Measurements from ENCODE around the gene GAS2L1. TPM values are rescaled to one million over a fixed set of nuclear protein-coding genes. Genes with fewer than 3 reads are reported as not detected.

The GAS2L1 gene
- total RNA-seq: 31.8 TPM

DNA sequence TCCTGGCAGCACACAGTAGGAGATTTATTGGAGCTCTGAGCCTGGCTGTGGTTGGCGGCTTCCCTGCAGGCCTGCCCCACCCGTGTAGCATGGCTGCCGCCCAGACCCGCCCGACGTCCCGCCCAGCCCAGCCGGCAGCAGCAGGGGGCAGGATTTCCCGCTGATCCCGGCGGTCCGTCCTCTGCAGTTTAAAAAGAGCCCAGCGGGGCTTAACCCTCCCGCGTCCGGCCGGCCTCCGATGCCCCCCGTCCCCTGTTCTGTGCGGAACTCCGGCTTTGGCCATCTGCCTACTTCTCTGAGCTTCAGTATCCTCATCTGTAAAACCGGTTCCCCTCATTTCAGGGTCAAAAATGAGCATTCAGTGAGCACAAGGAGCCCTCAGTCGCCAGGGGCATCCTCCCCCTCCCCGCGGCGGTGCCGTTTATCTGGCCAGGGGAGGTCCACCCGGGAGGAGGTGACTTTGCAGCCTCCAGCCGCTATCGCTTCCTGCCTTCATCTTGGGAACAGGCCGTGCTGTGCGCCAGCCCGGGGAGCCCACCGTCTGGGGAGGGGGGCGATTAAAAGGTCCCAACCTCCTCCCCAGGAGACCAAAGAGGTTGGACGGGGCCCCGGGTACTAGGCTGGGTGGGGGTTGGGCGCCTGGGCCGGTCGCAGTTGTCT is at the start of gene GAS2L1:
Gene GAS2L1 (plus strand): TSS at position 476 of the 660 bp plus-strand sequence. CDS start 1,456 bp downstream, outside the sequence.
- DNase-seq (ENCODE audit: low spot score): peak; percentile 90
- ATAC-seq: peak; percentile 80
- intact Hi-C loops (cut with DNase I): loop anchor here (10.0 kb wide), 1 partner anchor 48 kb away; no protein-coding TSS in a partner anchor

DNA sequence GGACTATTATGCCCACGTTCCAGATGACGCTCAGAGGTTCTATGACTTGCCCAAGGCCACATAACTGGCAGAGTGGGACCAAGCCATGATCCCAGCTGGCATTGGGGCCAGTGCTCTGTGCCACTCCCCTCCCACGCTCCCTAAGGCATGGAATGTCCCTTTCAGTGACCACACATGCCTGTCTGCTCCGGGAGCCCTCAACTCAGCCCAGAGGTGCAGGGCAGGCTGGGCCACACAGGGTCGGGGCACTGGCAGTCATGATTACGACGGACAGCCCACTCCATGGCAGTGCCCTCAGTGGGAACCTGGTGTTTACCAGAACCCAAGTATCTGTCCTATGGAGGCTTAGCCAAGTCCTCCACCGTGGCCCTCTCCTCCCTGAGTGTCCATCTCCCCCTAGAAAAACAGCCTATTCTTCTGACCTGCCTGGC is 48.7 kb upstream of the GAS2L1 start:
- ATAC-seq (no peak), DNase-seq (ENCODE audit: low spot score) (no peak)
- intact Hi-C loops (cut with DNase I): no loop called here

DNA sequence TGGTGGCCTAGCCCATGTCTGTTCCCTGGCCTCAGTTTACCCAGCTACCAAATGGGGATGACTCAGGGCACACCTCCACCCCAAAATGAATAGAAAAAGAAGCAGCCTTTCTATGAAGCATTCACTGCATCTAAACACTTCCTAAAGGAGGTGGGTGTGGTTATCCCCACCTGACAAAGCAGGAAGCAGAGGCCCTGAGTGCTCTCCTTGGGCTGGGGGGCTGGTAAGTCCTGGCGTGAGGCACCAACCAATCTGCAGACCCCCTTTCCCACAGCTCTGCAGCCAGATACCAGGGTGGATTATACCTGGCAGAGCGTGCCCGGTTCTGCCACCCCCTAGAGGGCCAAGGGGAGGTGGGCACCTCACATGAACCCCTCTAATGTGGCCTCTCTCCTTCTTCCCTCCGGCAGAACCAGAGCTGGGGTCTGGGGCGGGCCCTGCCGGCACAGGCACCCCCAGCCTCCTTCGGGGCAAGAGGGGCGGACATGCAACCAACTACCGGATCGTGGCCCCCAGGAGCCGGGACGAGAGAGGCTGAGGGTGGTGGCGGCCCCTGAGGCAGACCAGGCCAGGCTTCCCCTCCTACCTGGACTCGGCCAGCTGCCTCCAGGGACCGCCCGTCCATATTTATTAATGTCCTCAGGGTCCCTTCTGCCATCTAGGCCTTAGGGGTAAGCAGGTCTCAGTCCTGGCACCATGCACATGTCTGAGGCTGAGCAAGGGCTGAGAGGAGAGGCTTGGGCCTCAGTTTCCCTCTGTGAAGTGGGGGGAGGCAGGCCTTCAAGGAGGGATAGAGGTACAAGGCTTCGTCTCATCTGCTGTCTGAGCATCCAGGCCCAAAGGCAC is 47.8 kb upstream of the GAS2L1 start:
- no peak for DNase-seq (ENCODE audit: low spot score)
- intact Hi-C loops (cut with DNase I): no loop called here

DNA sequence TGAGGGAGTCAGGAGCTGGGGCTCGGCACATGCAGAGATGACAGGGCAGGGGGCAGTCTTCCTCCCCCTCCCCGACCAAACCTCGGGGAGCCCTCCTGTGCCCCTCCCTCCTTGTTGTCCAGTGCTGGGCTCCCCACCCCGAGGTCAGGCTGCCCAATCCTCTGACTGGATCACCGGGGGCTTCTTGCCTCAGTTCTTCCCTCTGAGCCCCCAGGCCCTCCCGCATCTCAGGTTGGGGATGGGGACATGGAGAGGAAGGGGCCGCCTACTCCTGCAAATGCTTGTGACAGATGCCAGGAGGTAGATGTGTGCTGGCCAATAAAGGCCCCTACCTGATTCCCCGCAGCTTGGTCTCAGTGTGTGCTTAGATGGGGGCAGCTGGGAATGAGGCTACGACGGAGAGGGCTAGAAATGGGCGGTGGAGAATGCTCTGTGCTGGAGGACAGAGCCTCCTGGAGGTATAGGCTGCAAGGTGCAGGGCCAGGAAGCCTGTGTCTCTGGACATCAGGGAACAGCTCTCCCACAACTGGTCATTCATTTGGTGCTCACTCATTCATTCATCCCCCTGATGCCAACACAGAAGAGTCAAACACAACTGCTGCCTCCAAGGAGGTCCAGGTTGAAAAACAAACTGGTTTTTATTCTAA is 47.1 kb upstream of the GAS2L1 start:
- no peak for DNase-seq (ENCODE audit: low spot score)
- intact Hi-C loops (cut with DNase I): no loop called here
- no peak for ATAC-seq

More for the DNA sequence above, 47.8 kb upstream of the GAS2L1 start:
- no peak for ATAC-seq

DNA sequence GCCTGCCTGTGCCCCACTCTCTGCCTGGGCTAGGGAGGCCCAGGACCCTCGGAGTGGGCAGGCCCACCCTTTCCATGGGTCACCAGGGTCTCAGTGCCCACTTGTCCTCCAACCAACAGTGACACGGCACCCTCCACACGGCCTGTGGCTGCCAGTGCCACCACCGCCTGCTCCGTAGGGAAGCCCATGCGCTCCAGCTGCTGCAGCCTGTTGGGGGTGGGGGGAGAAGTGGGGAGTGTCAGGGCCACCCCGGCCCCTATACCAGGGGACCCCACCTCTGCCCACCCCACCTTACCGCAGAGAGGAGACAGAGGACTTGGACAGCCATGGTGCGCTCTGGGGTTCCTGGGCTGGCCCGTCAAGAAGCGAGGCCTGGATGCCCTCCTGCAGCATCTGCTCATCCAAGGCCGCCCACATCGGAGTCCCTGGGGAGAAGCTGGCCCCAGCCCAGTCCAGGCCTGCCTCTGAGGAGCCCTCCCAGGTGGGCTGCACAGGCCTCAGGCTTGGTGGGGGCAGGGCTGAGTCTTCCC is 46.4 kb upstream of the GAS2L1 start:
- intact Hi-C loops (cut with DNase I): no loop called here
- DNase-seq (ENCODE audit: low spot score) (no peak), ATAC-seq (no peak)

DNA sequence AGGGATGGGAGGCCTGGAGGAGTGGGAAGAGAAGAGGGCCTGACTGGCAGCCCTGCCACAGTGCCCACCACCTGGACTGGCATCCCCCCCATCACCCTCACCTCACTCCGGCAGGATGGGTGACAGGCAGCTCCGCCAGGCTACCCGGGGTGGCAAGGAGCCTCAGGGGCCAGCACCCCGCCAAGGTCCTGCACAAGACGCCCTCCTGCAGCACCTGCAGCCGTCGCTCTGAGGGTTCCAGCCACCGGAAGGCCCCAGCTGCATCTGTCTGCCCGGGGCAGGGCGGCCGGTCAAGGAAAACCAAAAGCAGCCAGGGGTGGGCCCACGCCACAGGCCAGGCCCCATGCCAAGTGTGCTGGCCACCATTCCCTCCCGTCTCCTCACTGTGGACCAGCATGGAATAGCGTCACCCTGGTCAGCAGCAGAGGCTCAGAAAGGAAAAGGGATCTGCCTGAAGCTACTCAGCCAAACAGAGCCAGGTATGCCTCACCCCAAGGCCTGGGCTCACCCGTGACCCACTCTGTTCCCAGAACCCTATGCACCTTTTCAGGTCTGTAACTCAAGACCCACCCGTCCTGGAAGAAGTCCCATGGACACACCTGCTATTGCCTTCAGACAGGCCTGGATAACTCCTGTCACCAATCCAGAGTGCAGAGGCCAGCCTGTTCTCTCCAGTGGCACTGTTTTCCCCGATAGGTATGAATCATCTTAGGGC is 45.7 kb upstream of the GAS2L1 start:
- DNase-seq (ENCODE audit: low spot score) (no peak), ATAC-seq (no peak)
- intact Hi-C loops (cut with DNase I): no loop called here

DNA sequence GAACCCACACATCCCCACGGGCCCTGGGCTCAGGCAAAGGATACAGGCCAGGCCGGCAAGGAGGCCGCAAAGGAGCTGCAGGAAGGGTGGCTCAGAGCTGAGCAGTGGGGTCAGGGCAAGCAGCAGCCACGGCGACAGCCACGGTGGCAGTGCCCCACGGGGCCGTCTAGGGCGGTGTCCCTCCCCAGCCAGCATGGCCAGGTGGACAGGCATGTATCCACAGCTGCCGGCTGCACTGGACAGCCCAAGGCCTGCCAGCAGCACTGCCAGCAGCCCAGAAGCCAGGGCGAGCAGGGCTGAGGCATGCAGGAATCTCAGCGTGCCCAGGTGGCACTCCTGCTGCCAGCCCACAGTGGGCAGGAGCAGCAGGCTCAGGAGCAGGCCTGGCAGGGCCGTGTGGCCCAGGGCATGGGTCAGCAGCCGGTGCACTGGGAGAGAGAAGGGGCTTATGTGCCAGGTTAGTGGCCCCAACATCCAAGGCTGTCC is 42.6 kb upstream of the GAS2L1 start:
- no peak for ATAC-seq
- intact Hi-C loops (cut with DNase I): no loop called here
- DNase-seq (ENCODE audit: low spot score): no peak

DNA sequence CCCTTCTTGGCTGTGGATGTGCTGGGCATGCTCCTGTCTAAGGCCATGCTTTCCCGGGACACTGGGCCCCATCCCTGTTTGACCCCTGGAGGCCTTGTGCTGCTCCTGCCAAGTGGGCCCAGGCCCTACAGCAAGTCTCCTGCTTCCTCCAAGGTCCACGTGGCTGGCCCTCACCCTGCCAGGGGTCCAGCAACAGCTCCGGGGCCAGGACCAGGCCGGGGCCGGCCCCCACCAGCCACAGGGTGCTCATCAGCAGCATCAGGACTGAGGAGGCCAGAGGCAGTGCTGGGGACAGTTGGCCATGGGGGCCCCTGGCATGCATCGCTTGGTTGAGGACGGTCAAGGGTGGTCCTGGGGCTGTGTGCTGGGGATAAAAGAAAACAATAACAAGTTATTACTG is 41.1 kb upstream of the GAS2L1 start:
- no peak for DNase-seq (ENCODE audit: low spot score)
- no peak for ATAC-seq
- intact Hi-C loops (cut with DNase I): no loop called here

DNA sequence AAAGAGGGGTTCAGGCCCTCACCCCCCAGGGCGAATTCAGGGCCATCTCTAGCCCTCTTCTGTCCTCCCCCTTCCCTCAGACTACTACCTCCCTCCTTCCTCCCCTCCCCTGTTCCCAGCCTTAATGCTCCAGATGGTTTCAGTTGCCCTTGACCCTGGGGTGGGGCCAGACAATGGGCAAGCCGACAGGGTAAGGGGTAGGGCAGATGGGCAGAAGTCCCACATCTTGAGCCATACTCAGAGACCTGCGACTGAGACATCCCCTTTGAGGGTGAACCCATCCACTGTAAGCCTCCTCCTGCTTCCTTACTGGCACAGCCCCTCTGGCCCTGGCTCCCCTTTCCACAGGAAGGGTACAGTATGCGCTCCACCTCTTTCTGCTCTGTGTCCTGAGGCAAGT is 40.5 kb upstream of the GAS2L1 start:
- ATAC-seq: no peak
- no peak for DNase-seq (ENCODE audit: low spot score)
- intact Hi-C loops (cut with DNase I): no loop called here

DNA sequence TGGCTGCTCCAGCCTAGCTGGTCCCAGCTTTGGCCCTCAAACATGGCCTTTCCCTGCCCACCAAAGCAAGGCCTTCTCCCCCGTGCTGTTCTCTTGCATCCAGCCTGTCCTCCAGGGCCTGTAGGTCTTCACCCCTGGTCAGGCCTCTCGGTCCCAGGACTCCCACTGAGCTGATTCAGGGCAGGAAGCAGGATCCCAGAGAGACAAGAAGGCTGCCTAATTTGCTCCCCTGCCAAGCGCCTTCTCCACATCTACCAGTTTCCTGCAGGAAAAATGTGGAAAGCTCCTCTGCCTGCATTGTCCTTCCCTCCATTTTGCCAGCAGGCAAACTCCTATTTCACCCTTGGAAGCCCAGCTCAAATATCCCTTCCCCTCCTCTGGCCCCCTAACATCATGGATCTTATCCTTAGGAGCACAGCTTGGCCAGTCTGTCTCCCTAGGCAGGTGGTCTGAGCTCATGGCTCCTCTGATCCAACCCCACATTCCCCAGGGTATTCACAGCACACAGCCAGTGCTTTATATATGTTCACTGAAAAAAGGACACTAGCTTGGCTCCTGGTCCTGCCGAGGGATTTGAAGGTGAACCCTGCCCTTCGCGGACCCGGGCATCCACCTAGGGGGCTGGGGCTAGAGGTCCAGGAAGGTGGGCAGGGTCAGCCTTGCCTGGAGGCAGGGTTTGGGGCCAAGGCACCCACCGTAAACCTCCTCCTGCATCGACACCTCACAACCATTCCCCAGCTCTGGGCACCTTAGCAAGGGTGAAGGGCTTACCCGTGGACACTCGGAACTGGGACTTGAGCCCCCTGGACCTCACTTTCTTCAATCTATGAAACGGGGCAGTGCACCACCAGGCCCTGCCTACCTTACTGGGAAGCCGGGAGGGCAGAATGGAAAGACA is 39.6 kb upstream of the GAS2L1 start:
- intact Hi-C loops (cut with DNase I): no loop called here
- no peak for ATAC-seq
- no peak for DNase-seq (ENCODE audit: low spot score)

DNA sequence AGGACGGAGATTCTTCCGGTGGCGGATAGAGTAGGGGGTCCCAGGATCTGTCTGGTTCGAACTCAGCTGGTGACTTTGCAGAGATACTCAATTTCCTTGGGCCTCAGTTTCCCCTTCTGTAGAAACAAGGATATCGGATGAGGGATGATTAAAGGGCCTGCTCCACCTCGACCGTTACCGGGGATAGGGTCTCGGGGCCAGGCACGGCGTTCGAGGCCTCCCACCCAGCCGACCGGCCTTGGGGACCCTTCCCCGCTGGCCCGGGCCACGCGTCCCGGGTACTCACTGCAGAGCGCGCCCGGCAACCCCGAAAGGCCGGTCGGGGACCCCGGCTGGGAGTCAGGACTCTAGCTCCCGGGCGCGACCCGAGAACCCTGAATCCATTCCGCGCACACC is 39.0 kb upstream of the GAS2L1 start:
- intact Hi-C loops (cut with DNase I): no loop called here

DNA sequence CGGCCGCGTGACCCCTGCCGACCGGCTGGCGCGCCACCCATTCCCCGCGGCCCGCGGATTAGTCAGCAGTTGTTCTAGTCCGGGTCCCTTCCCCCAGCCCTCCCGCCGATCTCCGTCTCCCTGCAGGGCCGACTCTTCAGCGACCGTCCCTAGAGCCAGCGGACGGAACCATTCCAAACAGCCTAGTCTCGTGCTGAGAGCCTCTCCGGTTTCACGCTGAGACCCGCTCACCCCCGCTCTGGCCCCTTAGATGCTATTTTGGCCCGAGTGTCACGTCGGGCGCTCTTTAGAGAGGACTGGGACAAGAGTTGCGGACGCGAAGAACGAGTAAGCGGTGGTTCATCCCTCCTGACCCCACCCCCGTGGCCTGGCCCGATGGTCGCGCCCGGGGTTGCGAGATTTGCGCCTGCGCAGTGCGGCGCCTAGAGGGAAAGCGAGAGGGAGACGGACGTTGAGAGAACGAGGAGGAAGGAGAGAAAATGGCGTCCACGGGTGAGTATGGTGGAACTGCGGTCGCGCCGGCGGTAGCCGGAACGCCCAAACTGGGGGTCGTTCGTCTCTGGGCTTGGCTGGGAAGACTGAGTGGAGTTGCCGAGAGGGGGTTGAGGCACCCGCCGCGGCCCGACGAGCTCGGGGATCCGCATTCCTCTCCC is 38.5 kb upstream of the GAS2L1 start, which contains the start of the genes EWSR1 and RHBDD3:
Gene EWSR1 (plus strand): TSS at position 411 of the 653 bp plus-strand sequence. CDS start 69 bp downstream, at position 480.
Gene RHBDD3 (minus strand): TSS at position 124 of the 653 bp plus-strand sequence. CDS start 2,355 bp downstream, outside the sequence.
- intact Hi-C loops (cut with DNase I): no loop called here

More for the DNA sequence above, 39.0 kb upstream of the GAS2L1 start:
- DNase-seq (ENCODE audit: low spot score) (no peak), ATAC-seq (no peak)

DNA sequence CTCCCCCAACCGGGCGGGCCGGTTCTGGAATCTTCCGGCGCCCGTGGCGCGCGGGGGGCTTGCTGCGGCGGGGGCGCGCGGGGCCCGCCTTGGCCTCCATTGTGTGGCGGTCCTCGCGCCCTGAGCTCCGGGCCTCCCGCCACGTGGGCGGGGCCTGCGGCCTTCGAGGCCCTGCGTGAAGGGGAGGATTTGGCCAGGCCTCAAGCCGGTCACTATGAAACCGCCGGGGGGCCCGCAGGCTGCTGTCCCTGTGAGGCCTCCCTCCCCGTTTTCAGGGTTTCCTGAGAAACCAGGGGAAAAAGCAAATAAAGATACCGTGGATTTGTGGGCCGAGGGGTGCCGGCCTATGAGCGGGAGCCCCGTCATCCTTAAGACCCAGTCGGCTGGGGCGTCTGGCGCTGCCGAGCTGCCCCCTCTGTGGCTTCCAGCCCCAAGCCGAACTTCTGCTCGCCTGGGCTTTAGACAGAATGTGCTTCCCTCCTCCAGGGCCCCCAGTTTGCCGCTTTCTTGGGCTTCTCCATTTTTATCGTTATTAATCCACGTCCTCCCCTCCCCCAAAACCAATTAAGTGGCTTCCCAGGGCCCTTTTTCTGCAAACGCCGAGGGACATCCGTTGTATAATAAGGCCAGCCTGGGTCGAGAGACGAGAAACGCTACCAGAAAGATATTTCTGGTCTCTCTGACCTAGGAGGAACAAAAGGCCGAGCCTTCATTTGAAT is 37.8 kb upstream of the GAS2L1 start:
- ATAC-seq (peak; percentile 61), DNase-seq (ENCODE audit: low spot score) (peak; percentile 82)
- intact Hi-C loops (cut with DNase I): no loop called here

More for the DNA sequence above, 38.5 kb upstream of the GAS2L1 start, which contains the start of the genes EWSR1 and RHBDD3:
- peak; percentile 97 for DNase-seq (ENCODE audit: low spot score)
- ATAC-seq: peak; percentile 96

DNA sequence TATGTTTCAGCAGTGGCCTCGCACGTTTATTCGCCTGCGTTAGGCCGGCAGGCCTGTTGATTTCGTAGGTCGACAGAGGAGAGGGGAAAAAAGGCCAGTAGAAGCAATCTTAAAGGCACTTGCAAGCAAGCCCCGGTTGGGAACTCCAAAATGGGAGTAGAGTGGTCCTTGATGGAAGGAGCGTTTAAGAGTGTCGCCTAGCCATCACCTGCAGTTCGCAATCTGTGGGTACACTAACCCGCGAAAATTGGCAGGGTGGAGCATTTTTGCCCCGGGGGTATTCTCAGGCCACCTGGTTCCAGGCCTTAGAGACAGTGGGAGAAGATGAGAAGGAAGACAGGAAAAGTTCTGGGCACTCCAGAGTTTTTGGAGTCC is 37.2 kb upstream of the GAS2L1 start:
- ATAC-seq: no peak

DNA sequence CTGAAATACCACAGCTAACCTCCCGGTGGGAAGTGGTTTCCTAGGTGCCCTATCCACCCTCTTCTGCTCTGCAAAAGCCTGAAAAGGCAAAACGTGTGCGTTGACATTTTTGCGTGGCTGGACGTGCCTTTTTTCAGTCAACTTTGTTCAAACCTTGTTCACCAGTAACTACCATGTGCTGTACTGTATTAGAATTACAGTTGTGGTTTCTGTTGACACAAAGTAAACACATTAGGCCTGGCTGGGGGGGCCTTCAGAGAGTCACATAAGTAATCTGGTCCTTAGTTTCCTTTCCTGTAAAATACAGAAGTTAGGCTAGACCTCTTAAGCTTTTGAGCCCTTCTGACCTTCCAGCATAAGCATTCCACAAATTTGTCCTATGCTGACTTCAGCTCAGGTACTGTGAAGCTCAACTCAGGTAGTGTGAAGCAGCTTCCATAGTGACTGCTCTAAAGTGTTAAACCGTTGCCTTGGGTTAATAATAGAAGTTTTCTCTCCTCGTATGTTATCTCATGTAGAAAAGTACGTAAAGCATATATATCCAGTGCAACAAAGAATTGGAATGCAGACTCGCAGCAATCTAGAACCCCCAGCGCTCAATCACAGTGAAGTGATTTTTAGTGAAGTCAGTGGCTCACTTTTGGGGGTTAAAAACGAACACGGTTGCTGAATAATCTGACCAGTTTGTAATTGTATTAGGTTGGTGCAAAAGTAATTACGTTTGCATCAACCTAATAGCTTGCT is 36.5 kb upstream of the GAS2L1 start:
- ATAC-seq (no peak), DNase-seq (ENCODE audit: low spot score) (no peak)
- intact Hi-C loops (cut with DNase I): no loop called here

More for the DNA sequence above, 37.2 kb upstream of the GAS2L1 start:
- intact Hi-C loops (cut with DNase I): no loop called here
- DNase-seq (ENCODE audit: low spot score): no peak

Data from sciatic nerve (tissue), 2 donors.